Measurements from ENCODE around the gene KCNK17. TPM values are rescaled to one million over a fixed set of nuclear protein-coding genes. Genes with fewer than 3 reads are reported as not detected.

Gene KCNK17
- total RNA-seq, 1 experiment from 2014 or later = not detected

GRCh38 chr6:39342692-39343395 lies 28.6 kb upstream of the KCNK17 start:
- H3K27ac ChIP-seq = peak overlapping the region; percentile 78
- H3K27me3 ChIP-seq = no peaks in the 10 kb centered on the region
- H3K9me3 ChIP-seq (replicated peaks) = no peaks in the 10 kb centered on the region
- no peaks in the 10 kb centered on the region for H3K36me3 ChIP-seq
- no peak overlapping the region for H3K4me3 ChIP-seq
- peaks cover 70% of the 10 kb centered on the region for H3K4me1 ChIP-seq
- DNase-seq = peak; percentile 80 to 91

GRCh38 chr6:39341937-39342336 lies 27.7 kb upstream of the KCNK17 start:
- H3K27me3 ChIP-seq = no peaks in the 10 kb centered on the region
- no peaks in the 10 kb centered on the region for H3K36me3 ChIP-seq
- peak overlapping the region; percentile 78; the same call in 1 of the 2 replicates for H3K27ac ChIP-seq
- H3K4me3 ChIP-seq = no peak overlapping the region
- no peaks in the 10 kb centered on the region for H3K9me3 ChIP-seq (replicated peaks)
- H3K4me1 ChIP-seq = peaks cover 71% of the 10 kb centered on the region
- no peak for DNase-seq

GRCh38 chr6:39341352-39341751 lies 27.1 kb upstream of the KCNK17 start:
- Histone ChIP-seq H3K9me3 (replicated peaks) (no peaks in the 10 kb centered on the region), H3K27ac (no peak overlapping the region), H3K4me3 (no peak overlapping the region), H3K27me3 (no peaks in the 10 kb centered on the region), H3K36me3 (no peaks in the 10 kb centered on the region), H3K4me1 (peaks cover 69% of the 10 kb centered on the region)
- no peak for DNase-seq

- Histone ChIP-seq H3K4me3 (no peak overlapping the region), H3K9me3 (replicated peaks) (no peaks in the 10 kb centered on the region), H3K36me3 (no peaks in the 10 kb centered on the region), H3K27ac (peak overlapping the region; percentile 48), H3K4me1 (peaks cover 79% of the 10 kb centered on the region), H3K27me3 (no peaks in the 10 kb centered on the region)
- peak in 1 of 2 experiments; percentile 40 for DNase-seq
Observed at GRCh38 chr6:39339868-39340550, 25.8 kb upstream of the KCNK17 start.

- peak overlapping the region; percentile 48 for H3K27ac ChIP-seq
- peaks cover 79% of the 10 kb centered on the region for H3K4me1 ChIP-seq
- H3K4me3 ChIP-seq = no peak overlapping the region
- H3K27me3 ChIP-seq = no peaks in the 10 kb centered on the region
- DNase-seq = peak in 1 of 2 experiments; percentile 30
- H3K9me3 ChIP-seq (replicated peaks) = no peaks in the 10 kb centered on the region
- no peaks in the 10 kb centered on the region for H3K36me3 ChIP-seq
Observed at GRCh38 chr6:39339096-39339867, 25.1 kb upstream of the KCNK17 start.

- Histone ChIP-seq H3K9me3 (replicated peaks) (no peaks in the 10 kb centered on the region), H3K27ac (peak overlapping the region; percentile 48), H3K27me3 (no peaks in the 10 kb centered on the region), H3K36me3 (no peaks in the 10 kb centered on the region), H3K4me1 (peaks cover 72% of the 10 kb centered on the region), H3K4me3 (no peak overlapping the region)
- DNase-seq = peak; percentile 51 to 75
Observed at GRCh38 chr6:39338397-39338796, 24.2 kb upstream of the KCNK17 start.

- peak; percentile 71 to 74 for DNase-seq
- H3K27ac ChIP-seq = peak overlapping the region; percentile 61
- H3K9me3 ChIP-seq (replicated peaks) = no peaks in the 10 kb centered on the region
- no peaks in the 10 kb centered on the region; the same call in 1 of the 2 replicates for H3K27me3 ChIP-seq
- H3K4me3 ChIP-seq = no peak overlapping the region
- no peaks in the 10 kb centered on the region for H3K36me3 ChIP-seq
- H3K4me1 ChIP-seq = peaks cover 54% of the 10 kb centered on the region
Observed at GRCh38 chr6:39335780-39336545, 21.7 kb upstream of the KCNK17 start.

GRCh38 chr6:39333644-39334438 lies 19.6 kb upstream of the KCNK17 start:
- DNase-seq = no peak
- Histone ChIP-seq H3K4me3 (no peak overlapping the region), H3K36me3 (no peaks in the 10 kb centered on the region), H3K27me3 (no peaks in the 10 kb centered on the region; the same call in 1 of the 2 replicates), H3K27ac (no peak overlapping the region), H3K4me1 (peaks cover 37% of the 10 kb centered on the region), H3K9me3 (replicated peaks) (no peaks in the 10 kb centered on the region)

- Histone ChIP-seq H3K27me3 (no peaks in the 10 kb centered on the region; the same call in 1 of the 2 replicates), H3K4me1 (peaks cover 8% of the 10 kb centered on the region), H3K36me3 (no peaks in the 10 kb centered on the region), H3K9me3 (replicated peaks) (no peaks in the 10 kb centered on the region), H3K27ac (no peak overlapping the region), H3K4me3 (no peak overlapping the region)
- no peak for DNase-seq
Observed at GRCh38 chr6:39330476-39330875, 16.3 kb upstream of the KCNK17 start.

- H3K27me3 ChIP-seq = no peaks in the 10 kb centered on the region; the same call in 1 of the 2 replicates
- peaks cover 4% of the 10 kb centered on the region; the same call in 1 of the 2 replicates for H3K4me1 ChIP-seq
- DNase-seq = no peak
- no peak overlapping the region for H3K4me3 ChIP-seq
- no peak overlapping the region for H3K27ac ChIP-seq
- no peaks in the 10 kb centered on the region for H3K9me3 ChIP-seq (replicated peaks)
- no peaks in the 10 kb centered on the region for H3K36me3 ChIP-seq
Observed at GRCh38 chr6:39330057-39330456, 15.8 kb upstream of the KCNK17 start.

GRCh38 chr6:39328066-39328465 lies 13.8 kb upstream of the KCNK17 start:
- H3K27me3 ChIP-seq = peaks cover under 1% of the 10 kb centered on the region
- no peaks in the 10 kb centered on the region for H3K4me1 ChIP-seq
- no peak overlapping the region for H3K4me3 ChIP-seq
- H3K27ac ChIP-seq = no peak overlapping the region
- no peaks in the 10 kb centered on the region for H3K9me3 ChIP-seq (replicated peaks)
- no peak for DNase-seq
- no peaks in the 10 kb centered on the region for H3K36me3 ChIP-seq

GRCh38 chr6:39327507-39327906 lies 13.3 kb upstream of the KCNK17 start:
- Histone ChIP-seq H3K27me3 (peaks cover 6% of the 10 kb centered on the region), H3K9me3 (replicated peaks) (no peaks in the 10 kb centered on the region), H3K27ac (no peak overlapping the region), H3K4me3 (no peak overlapping the region), H3K36me3 (no peaks in the 10 kb centered on the region), H3K4me1 (no peaks in the 10 kb centered on the region)
- no peak for DNase-seq

- Histone ChIP-seq H3K27me3 (peaks cover 11% of the 10 kb centered on the region; the same call in 1 of the 2 replicates), H3K9me3 (replicated peaks) (no peaks in the 10 kb centered on the region), H3K27ac (no peak within 1 kb of the TSS), H3K4me3 (no peak within 1 kb of the TSS), H3K4me1 (no peaks in the 10 kb centered on the region), H3K36me3 (no peaks in the 10 kb centered on the region)
- no peak for DNase-seq
Observed at GRCh38 chr6:39322306-39322850, 8.2 kb upstream of the KCNK17 start, which contains the start of gene KCNK16. Gene KCNK16 (minus strand): TSS chr6:39322702. CDS start chr6:39322540, 162 bp downstream.

Data from SJCRH30 (cell line).